Ovary (tissue), 9 donors: Measurements from ENCODE around the gene KRT6A. TPM values are rescaled to one million over a fixed set of nuclear protein-coding genes. Genes with fewer than 3 reads are reported as not detected.

Source experiments
- DNase-seq, 5 donors: peaks; one replicate each; pipeline ENCODE4 v3.0.0-alpha.2; 2019 to 2020
- H3K27ac ChIP-seq, 2 donors: fragments of 200-600 bp; one replicate each; pipeline versions ENCODE4 v1.5.1 to v1.8.0; 2019 to 2022
- H3K27me3 ChIP-seq: fragments of 200-600 bp; one replicate; pipeline ENCODE4 v1.8.0; 2022
- H3K36me3 ChIP-seq: fragments of 200-600 bp; sonication (generic); one replicate; pipeline ENCODE4 v1.5.1; 2019
- H3K4me1 ChIP-seq: one replicate; pipeline ENCODE4 v1.8.1; 2013; ENCODE audit warnings: mild to moderate bottlenecking, moderate library complexity; ENCODE audit not compliant: insufficient read depth
- H3K4me3 ChIP-seq: fragments of 200-600 bp; sonication (generic); one replicate; pipeline ENCODE4 v1.5.1; 2017
- H3K9me3 ChIP-seq, 2 donors: fragments of 200-600 bp in 1 of 2; sonication (generic) in 1 of 2; one replicate each; pipeline versions ENCODE4 v1.5.1 to v1.8.1; 2013 to 2019; ENCODE audit warnings: mild to moderate bottlenecking in 1 of 2, moderate library complexity in 1 of 2
- CTCF ChIP-seq, 3 donors: fragments of 450-650 bp in 2 of 3; fragments of 200-600 bp in 1 of 3; IDR thresholded peaks; one replicate each; pipeline versions ENCODE4 v1.5.1 to v1.8.0; 2016 to 2022; ENCODE audit warnings: antibody characterized with exemption in 3 of 3, mild to moderate bottlenecking in 1 of 3
- EP300 ChIP-seq: sonication (generic); formaldehyde crosslinking; IDR thresholded peaks from one replicate; pipeline ENCODE4 v1.6.1; 2017; ENCODE audit warnings: antibody characterized with exemption
- POLR2A ChIP-seq: fragments of 450-650 bp; IDR thresholded peaks from one replicate; pipeline ENCODE4 v1.6.1; 2017; ENCODE audit warnings: antibody characterized with exemption, mild to moderate bottlenecking, moderate library complexity
- WGBS, 3 donors: extraction: QIAGEN DNeasy Blood & Tissue Kit in 1 of 3; methylation state at CpG; one replicate each; pipeline versions ENCODE4 v1.1.5 to v1.1.7; 2013 to 2017; 5-methylcytosine and 5-hydroxymethylcytosine counted together
- intact Hi-C, 4 donors: fragments of 100-400 bp; cut with DNase I; formaldehyde crosslinking; loops; one replicate each; pipeline versions ENCODE4 v1.11.0 to v1.15.1; 2022 to 2023
- polyA plus RNA-seq, 2 donors: library from polyadenylated mRNA; stranded (reverse); fragments of 200-250 nt in 1 of 2; fragments of 350-450 nt in 1 of 2; fragmentation: Illumina TruSeq in 1 of 2; extraction: RNeasy Lipid Tissue Mini Kit (QIAGEN cat#74804) in 1 of 2; gene quantifications; one replicate each; pipeline ENCODE4 v1.2.3, GENCODE V29; 2013 to 2014
- total RNA-seq, 7 donors: library from RNA; depleted of rRNA in 2 of 7; stranded (reverse); fragments of >200 nt in 2 of 7; fragmentation: NEBNext Ultra II Directional in 3 of 7; extraction: Animal tissue kit (Norgen Biotek cat#: 25700) in 3 of 7; gene quantifications; one replicate each; pipeline versions ENCODE4 v1.1.0 to v1.2.4, GENCODE V29; 2016 to 2023
- donor health status: DM: no; HTN: no; CAD: no; lungs with moderate emphysema.
- donor health status: DM: no; HTN: no; CAD: no.
- donor health status: Bipolar disorder and iron deficiency.
- donor health status: DM: yes; HTN: yes; CAD: no.
- donor health status: DM: no; HTN: no; CAD: no.
- donor health status: DM: yes; HTN: yes; CAD: no.

KRT6A gene
- total and polyA plus RNA-seq, 9 donors: 0.15 to 14.5 (median 1.1) TPM; not detected in 2

GRCh38 chr12:52524898-52525591 is 32.0 kb upstream of the KRT6A start:
- WGBS, 3 donors: 50 to 83% (median 75%) methylated on average over 5 of the region's 5 CpGs
- DNase-seq: no peak
- TF ChIP-seq EP300: no peak
- no peak for TF ChIP-seq CTCF (IDR thresholded peaks at IDR 0.05)
- TF ChIP-seq POLR2A: no peak
- Histone ChIP-seq H3K36me3 (no peaks in the 10 kb centered on the region), H3K4me1 (no peaks in the 10 kb centered on the region), H3K9me3 (no peaks in the 10 kb centered on the region), H3K4me3 (no peak overlapping the region), H3K27ac (no peak overlapping the region), H3K27me3 (no peaks in the 10 kb centered on the region)
- intact Hi-C loops: no loop called here

GRCh38 chr12:52524241-52524897 is 31.3 kb upstream of the KRT6A start:
- intact Hi-C loops: no loop called here
- Histone ChIP-seq H3K4me3 (no peak overlapping the region), H3K4me1 (no peaks in the 10 kb centered on the region), H3K27ac (no peak overlapping the region), H3K27me3 (no peaks in the 10 kb centered on the region), H3K9me3 (no peaks in the 10 kb centered on the region), H3K36me3 (no peaks in the 10 kb centered on the region)
- DNase-seq: no peak
- TF ChIP-seq EP300 (no peak), POLR2A (no peak), CTCF (IDR thresholded peaks at IDR 0.05) (no peak)
- WGBS, 3 donors: 50 to 65% (median 56%) methylated on average over 6 of the region's 6 CpGs

GRCh38 chr12:52523824-52524223 is 30.8 kb upstream of the KRT6A start:
- Histone ChIP-seq H3K36me3 (no peaks in the 10 kb centered on the region), H3K4me3 (no peak overlapping the region), H3K4me1 (no peaks in the 10 kb centered on the region), H3K27ac (no peak overlapping the region), H3K27me3 (no peaks in the 10 kb centered on the region), H3K9me3 (no peaks in the 10 kb centered on the region)
- no peak for TF ChIP-seq POLR2A
- no peak for TF ChIP-seq EP300
- TF ChIP-seq CTCF (IDR thresholded peaks at IDR 0.05): no peak
- no peak for DNase-seq
- intact Hi-C loops: no loop called here
- 86 to 90% (median 87%) methylated on average over 4 of the region's 4 CpGs for WGBS, 3 donors

GRCh38 chr12:52522346-52523011 is 29.4 kb upstream of the KRT6A start:
- intact Hi-C loops: no loop called here
- DNase-seq: no peak
- no peaks in the 10 kb centered on the region for H3K36me3 ChIP-seq
- H3K27ac ChIP-seq: no peak overlapping the region
- TF ChIP-seq POLR2A: no peak
- no peak for TF ChIP-seq EP300
- TF ChIP-seq CTCF (IDR thresholded peaks at IDR 0.05): no peak
- WGBS, 3 donors: 61 to 69% (median 61%) methylated on average over 10 of the region's 10 CpGs
- no peaks in the 10 kb centered on the region for H3K9me3 ChIP-seq
- no peaks in the 10 kb centered on the region for H3K27me3 ChIP-seq
- no peak overlapping the region for H3K4me3 ChIP-seq
- H3K4me1 ChIP-seq: no peaks in the 10 kb centered on the region
